Measurements from ENCODE around the gene AARS2.
A peak's percentile ranks its signal among the peaks of the same experiment; 100 is the strongest.

Gene AARS2

GRCh38 chr6:44298055-44298803 is 14.9 kb downstream of the AARS2 start:
- no peak for DNase-seq

DNA sequence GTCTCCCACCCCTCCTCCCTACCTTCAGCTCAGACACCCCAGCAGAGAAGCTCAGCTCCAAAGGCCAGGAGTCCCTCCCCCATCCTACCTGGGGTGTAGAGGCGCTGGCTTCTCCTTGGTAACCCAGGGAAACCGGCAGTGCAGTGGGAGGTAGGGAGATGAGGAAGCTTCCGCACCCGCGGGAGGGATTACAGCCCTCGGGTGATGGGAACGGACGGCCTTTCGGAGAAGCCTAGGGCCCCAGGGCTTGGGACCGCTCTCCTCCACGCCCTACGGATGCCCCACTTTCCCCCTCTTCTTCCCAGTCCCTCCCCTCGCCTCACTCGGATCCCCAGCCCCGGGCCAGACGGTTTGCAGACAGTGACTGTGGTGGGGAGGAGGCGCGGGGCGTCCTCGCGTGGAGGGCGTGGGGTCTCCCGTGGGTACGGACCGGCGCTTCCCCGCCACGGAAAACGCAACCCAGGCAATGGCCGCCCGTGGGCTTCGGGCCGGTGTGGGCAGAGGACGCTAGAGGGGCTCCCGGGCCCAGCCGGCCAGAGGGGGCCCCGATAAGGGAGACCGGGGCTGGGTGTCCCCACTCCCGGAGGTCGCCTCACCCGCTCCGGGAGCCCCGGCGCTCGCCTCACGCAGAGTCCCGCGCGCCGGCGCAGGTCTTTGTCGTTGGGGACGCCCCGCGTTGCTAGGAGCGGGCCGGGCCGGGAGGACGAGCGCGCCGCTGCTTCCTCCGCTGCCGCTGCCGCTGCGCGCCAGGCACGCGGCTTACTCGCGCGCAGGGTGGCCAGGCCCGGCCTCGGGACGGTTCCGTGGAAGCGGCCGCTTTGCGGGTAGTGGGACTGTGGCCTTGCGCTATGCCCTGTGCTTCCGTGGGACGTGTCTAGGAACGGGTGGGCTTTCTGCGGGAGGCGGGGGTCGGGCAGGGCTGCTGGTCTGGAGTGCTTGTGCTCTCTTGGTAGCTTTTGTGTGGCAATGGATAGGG is 15.8 kb downstream of the AARS2 start:
- peak; percentile 16 for DNase-seq

DNA sequence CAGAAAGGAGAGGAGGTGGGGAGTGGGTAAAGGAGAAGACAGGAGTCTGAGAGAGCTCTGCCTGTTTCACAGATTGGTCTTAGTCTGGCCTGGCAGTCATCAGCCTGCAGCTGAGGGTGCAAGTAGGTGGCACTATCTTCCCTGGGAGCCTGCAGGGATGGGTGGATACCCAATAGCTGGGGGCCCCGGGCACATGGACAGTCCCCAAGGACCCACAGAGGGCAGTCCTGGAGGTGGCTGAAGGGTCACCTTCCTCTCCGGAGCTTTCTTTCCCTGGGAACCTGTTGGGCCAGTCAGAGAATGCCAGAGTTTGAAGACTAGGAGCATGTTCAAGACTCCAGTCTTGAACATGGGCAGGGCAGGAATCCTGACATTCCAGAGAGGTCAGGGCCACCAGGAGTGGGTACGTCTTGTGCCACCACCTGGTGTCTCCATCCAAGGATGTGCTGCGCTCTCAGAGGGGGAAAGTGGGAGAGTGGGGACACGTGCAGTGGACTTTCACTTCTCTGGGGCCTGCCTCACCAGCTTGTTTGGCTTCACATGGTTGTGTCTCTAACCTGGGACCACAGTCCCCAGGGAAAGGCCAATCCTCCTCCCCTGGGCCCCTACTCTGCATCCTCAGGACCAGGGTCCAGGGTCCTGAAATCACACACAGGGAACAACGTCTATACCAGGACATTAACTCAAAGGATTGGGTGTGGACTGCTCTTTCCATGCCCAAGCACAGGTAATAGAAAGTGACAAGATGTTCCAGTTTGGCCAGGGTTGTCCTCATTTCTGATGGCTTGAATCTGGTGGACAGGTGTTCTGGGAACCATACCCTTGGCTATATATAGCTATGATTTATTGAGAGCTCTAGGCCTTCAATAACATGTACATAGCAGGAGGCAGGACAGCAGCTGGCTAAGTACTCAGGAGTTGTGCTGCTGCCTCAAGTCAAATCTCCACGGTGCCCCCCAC is 18.0 kb downstream of the AARS2 start:
- DNase-seq = no peak

- DNase-seq = no peak
Measured at GRCh38 chr6:44292661-44293365, 20.3 kb downstream of the AARS2 start.

DNA sequence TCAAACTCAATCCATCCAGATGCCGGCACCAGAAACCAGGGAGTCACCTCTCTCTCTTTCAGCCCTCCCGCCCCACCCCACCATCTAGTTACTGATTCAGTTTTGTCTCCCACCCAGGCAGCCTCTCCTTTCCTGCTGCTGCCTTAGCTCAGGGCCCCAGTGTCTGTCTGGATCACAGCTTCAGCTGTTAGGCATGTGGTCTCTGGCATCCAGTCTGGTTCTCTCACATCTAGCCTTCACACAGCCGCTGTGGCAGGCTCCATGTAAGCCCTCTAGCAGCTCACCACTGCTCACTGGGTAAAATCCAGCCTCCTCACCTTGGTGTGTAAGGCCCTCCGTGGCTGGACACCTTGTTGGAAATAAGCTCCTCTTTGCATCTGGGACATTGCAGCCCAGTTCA is 21.3 kb downstream of the AARS2 start:
- no peak for DNase-seq

DNA sequence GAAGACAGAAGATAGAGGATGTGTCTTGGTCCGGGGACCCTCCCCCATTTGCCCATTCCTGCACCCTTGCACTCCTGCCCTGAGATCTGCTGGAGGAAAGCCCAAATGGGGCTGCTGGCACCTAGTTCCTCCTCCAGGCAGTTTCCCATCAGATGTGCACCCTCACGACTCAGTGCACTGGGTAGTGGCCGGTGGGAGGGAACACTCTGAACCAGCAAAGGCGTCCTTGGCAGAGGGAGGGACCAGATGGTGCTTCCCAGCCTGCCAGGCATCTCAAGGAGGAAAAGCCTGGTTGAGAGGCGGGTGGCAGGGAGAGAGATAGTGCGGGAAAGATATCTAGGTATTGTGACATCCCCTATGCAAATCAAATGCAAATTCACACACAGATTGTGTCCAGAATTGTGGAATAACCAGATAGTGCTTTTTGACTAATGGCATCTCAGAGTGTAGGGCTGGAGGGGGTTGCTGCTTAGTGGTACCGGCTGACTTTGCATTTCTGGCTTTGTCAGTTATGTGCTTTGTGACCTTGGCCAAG is 23.4 kb downstream of the AARS2 start:
- no peak for DNase-seq

DNA sequence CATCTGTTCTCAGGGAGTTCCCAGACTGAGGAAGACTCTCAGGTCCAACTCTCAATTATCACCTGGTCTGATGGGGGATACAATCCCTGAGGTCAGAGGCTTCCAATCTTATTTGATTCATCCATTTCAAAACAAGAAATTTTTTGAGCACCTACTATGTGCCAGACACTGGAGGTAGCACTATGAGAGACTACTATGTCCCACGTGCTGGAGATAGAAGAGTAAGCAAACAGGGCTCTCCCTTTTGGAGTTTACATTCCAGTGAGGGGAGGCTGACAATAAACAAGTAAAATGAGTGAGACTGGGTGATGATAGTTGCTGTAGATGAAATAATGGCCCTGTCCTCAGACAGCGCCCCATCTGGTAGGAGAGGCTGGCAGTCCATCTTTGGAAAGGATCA is 26.4 kb downstream of the AARS2 start:
- no peak for DNase-seq

DNA sequence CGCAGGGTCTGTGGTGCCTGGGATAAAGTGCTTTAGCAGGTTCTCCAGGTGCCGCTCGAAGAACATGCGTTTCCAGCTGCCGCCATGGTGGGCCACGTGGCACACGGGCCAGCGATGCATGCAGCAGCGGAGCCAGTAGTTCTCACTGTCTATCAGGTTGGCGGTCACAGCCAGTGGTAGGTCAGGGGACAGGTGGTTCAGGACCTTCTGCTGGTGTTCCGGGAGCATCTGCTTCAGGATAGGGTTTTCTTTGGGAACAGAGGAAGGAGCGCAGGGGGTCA is 26.9 kb downstream of the AARS2 start:
- no peak for DNase-seq

DNA sequence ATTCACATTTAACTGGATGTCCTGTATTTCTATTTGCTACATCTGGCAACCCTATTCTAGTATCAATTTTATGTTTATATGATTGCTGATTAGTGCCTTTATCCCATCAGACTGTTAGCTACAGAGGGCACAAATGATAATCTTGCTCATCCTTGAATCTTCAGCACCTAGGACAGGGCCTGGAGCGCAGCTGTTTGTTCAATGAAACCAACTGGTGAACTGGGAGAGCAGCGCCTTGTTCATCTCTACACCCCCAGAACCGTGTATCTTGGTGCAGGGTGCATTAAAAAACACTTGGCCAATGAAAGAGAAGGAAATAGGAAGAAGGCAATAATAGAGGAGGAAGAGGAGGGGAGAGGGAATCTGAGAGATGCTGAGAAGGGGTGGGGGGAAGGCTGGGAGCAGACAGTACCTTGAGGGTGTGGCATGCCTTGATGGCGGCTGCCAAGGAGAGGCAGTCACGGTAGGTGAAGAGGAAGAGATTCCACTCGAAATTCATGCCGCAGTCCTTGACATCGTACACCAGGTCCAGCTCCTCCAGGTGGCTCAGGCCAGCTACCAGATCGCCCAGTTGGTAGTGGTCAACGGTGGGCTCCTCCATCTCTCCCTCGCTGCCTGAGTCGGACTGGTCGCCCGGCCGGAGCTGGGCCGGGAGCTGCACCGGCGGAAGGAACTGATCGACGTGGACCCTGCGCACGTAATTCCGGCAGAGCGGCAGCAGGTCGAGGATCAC is 27.4 kb downstream of the AARS2 start:
- peak; percentile 14 for DNase-seq

DNA sequence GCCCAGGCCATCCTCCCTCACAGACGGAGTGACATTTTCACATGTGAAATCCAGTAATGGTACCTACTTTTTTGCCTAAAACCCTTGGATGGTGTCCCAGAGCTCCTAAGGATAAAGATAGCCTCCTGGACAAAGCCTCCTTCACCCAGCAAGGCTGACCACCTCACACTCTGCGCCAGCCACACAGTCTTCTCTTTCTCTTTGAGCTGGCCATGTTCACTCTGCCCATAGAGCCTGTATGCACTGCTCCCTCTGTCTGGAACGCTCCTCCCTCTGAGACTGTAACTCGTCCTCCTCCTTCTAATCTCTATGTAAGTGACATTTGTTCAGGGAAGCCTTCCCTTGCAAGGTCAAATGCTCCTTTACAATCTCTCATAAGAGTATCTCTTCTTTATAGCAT is 28.3 kb downstream of the AARS2 start:
- no peak for DNase-seq

DNA sequence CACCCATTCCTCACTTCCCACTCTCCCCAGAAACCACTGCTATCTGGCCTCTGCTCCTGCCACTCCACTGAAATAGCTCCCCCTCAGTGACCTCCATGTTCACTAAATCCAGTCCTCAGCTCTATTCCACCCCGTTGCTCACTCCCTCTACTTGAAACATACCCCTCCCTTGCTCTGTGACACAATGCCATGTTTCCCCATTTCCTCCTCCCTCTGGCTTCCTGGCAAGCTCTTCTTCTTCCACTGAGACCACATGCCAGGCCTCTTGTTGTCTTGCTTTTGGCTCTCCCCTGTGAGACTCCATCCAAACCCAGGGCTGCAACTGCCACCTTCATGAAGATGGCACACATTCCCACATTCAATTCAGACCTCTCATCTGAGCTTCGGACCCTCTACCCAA is 29.0 kb downstream of the AARS2 start:
- DNase-seq = no peak

DNA sequence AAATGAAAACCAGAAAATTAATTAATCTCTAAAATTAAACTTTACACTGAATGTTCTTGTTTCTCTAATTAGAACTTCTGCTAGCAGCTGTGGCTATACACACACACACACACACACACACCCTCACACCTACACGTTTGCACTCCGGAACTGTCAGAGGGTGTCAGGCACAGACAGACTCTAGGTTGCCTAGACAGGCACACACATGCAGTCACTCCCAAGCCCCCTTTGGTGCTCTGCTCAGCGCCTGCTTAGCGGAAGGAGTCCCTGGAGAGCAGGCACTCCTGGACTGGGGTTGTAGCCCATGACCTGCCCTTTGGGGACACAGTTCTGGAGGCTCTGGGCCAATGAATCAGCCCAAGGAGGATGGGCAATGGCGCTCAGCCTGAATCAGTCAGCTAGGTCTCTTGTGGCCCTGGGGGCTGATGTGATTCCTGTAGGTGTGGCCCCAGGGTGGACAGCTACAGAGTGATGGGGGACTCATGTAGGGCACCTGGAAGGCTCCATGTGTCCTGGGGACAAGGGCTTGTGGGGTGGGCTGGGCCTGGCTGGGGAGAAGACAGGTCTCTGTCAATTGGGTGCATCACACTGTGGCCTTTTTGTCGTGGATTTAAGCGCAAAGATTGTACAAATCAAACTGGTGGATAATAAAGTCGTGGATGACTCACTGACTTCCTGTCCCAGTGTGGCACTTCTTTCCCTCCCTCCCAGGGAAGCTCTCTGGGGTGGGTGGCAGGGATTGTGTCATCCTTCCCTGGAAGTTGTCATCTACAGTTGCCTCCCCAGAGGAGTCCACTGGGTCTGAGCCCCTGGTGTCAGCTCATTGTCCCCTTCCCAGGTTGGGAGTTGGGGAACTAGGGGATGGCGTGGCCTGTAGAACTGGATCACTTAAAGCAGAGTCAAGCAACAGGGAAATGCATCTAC is 34.1 kb downstream of the AARS2 start:
- no peak for DNase-seq

GRCh38 chr6:44278315-44278714 is 34.8 kb downstream of the AARS2 start:
- DNase-seq = no peak

GRCh38 chr6:44277763-44278162 is 35.4 kb downstream of the AARS2 start:
- DNase-seq = no peak

GRCh38 chr6:44276667-44277640 is 36.2 kb downstream of the AARS2 start:
- DNase-seq = no peak

DNA sequence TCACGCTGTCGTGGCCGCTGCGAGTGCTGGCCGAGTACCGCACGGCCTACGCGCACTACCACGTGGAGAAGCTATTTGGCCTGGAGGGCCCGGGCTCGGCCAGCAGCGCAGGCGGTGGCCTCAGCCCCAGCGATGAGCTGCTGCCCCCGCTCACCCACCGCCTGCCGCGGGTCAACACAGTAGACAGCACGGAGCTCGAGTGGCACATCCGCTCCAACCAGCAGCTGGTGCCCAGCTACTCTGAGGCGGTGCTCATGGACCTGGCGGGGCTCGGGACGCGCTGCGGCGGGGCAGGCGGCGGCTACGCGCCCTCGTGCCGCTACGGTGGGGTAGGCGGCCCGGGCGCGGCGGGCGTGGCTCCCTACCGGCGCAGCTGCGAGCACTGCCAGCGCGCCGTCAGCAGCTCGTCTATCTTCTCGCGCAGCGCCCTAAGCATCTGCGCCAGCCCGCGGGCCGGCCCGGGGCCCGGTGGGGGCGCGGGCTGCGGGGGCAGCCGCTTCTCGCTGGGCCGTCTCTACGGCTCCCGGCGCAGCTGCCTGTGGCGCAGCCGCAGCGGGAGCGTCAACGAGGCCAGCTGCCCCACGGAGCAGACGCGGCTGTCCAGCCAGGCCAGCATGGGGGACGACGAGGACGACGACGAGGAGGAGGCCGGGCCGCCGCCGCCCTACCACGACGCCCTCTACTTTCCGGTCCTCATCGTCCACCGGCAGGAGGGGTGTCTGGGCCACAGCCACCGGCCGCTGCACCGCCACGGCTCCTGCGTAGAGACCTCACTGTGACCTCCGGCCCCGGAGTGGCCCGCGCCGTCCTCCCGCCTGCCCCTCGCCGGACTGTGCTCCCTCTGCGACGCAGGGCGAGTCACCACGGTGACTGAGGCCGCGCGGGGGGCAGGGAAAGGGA is 37.1 kb downstream of the AARS2 start:
- DNase-seq = no peak

DNA sequence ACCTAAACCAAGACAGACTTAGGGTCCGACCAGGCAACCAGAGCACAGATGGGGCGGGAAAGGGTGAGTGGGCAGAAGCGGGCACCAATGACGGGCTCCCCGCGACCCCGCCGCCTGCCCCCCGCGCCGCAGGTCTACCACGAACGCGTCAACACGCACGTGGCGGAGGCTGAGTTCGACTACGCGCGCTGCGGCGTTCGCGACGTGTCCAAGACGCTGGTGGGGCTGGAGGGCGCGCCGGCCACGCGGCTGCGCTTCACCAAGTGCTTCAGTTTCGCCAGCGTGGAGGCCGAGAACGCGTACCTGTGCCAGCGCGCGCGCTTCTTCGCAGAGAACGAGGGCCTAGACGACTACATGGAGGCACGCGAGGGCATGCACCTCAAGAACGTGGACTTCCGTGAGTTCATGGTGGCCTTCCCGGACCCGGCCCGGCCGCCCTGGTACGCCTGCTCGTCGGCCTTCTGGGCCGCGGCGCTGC is 37.8 kb downstream of the AARS2 start:
- DNase-seq = no peak

- DNase-seq = no peak
Measured at GRCh38 chr6:44273617-44274016, 39.5 kb downstream of the AARS2 start.

All from fibroblast of upper back skin (primary cell).